Endometrial microvascular endothelial cells (primary cell): Measurements from ENCODE around the gene ACTL9. TPM values are rescaled to one million over a fixed set of nuclear protein-coding genes. Genes with fewer than 3 reads are reported as not detected.

Experiments
- in situ Hi-C: cut with HindIII; loops from 2 replicates; pipeline ENCODE4 v1.10.0; 2017; ENCODE audit warnings: low sequenced_read_pairs, low pct_unique_long_range_greater_than_20kb; ENCODE audit errors: inconsistent ontology term
- total RNA-seq: library from RNA; depleted of rRNA; stranded (reverse); fragments of >200 nt; gene quantifications from one replicate; pipeline ENCODE4 v1.2.3, GENCODE V29; 2015; ENCODE audit errors: inconsistent ontology term

The ACTL9 gene
- total RNA-seq, 1 donor from 2014 or later = not detected

GRCh38 chr19:8657869-8658268, 40.7 kb downstream of the ACTL9 start:
- in situ Hi-C loops = no loop called here

- in situ Hi-C loops = no loop called here
Observed at GRCh38 chr19:8655340-8655709, 43.3 kb downstream of the ACTL9 start.

GRCh38 chr19:8654591-8655339, 43.8 kb downstream of the ACTL9 start:
- in situ Hi-C loops = no loop called here

GRCh38 chr19:8648240-8648639, 50.4 kb downstream of the ACTL9 start:
- in situ Hi-C loops = no loop called here

Other genes with a start within 250 kb of the ACTL9 start
- gene PRAM1, start 196.2 kb downstream of the ACTL9 start, total RNA-seq = not detected
- 1.3 TPM for gene ZNF414, start 184.6 kb downstream of the ACTL9 start, total RNA-seq
- 0.19 TPM for gene MYO1F, start 121.4 kb downstream of the ACTL9 start, total RNA-seq
- gene ADAMTS10, start 88.1 kb downstream of the ACTL9 start, total RNA-seq = 2.7 TPM
- not detected for gene NFILZ, start 68.2 kb downstream of the ACTL9 start, total RNA-seq
- gene OR2Z1, start 22.8 kb upstream of the ACTL9 start, total RNA-seq = not detected
- gene ZNF558, start 133.5 kb upstream of the ACTL9 start, total RNA-seq = 2.6 TPM
- not detected for gene MBD3L1, start 133.6 kb upstream of the ACTL9 start, total RNA-seq